GM21717 (cell line): ENCODE measurements around the gene ZNF281.
"Not testable (repeated sequence)": the region's sequence is repeated elsewhere in the genome, so short reads cannot be mapped to it uniquely, and the experiment has no call there.

Experiments
- ATAC-seq: cut with Tn5 transposase; IDR thresholded peaks from one replicate; pipeline ENCODE4 v1.9.1; 2021; ENCODE audit warnings: mild to moderate bottlenecking, moderate library complexity; ENCODE audit not compliant: unreplicated experiment

Gene ZNF281

DNA sequence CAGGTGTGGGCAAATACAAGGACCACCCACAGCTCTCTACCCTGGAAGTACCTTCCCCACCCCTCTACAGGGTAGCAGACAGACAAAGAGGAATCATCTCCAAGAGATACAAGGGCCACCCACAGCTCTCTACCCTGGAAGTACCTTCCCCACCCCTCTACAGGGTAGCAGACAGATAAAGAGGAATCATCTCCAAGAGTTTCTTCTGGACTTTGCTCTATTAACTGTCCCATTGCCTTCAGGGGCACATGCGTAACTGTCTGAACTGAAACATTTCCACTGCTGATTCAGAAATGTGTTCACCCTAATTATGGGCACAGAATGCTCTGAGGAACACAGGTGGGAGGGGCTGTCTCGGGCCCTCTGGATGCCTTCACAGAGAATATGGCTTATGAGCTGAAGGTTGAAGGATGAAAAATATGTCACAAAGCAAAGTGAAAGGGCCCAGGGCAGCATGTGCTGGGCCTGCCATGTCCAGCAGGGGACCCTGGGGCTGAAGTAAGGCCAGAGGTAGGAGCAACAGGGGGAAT lies 43.9 kb downstream of the ZNF281 start:
- no peak for ATAC-seq

DNA sequence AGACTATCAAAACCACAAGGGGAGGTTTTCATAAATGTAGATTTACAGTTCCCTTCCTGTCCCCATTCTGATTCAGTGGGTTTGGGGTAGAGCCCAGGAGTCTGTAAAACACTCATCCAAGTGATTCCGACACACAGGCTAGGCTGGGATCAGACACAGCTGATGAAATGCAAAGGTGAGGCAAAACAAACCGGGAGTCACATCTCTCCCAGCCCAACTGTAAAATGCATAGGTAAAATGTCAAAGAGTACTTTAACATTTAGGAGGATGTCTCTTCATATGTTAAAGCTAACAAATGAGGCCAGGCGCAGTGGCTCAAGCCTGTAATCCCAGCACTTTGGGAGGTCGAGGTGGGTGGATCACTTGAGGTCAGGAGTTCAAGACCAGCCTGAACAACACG lies 45.0 kb downstream of the ZNF281 start:
- no peak for ATAC-seq

GRCh38 chr1:200364091-200364759 lies 45.6 kb downstream of the ZNF281 start:
- ATAC-seq, result no peak

- peak; percentile 67 for ATAC-seq
Observed at GRCh38 chr1:200363264-200363933, 46.4 kb downstream of the ZNF281 start.

GRCh38 chr1:200362421-200362820 lies 47.4 kb downstream of the ZNF281 start:
- no peak for ATAC-seq

DNA sequence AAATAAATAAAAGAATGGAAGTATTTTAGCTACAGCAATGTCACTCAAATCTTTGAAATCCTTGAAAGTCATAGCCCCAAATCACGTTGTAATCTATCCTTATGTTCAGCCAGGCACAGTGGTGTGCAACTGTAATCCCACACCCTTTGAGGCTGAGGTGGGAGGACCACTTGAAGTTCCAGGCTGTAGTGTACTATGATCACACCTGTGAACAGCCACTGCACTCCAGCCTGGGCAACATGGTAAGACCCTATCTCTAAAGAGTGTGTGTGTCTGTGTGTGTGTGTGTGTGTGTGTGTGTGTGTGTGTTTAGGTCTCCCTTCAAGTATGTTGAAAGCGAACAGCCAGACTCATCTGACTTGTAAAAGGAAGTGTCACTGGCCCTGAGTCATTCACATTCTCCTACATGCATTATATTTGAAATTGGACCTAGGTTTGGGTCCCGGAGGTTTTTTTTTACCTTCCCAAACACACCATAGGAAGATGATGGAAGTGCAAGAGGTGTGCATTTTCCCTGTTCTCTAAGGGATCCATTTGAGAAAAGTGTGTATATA lies 50.1 kb downstream of the ZNF281 start:
- no peak for ATAC-seq

- ATAC-seq, result not testable (repeated sequence)
Observed at GRCh38 chr1:200357925-200358324, 51.9 kb downstream of the ZNF281 start.

GRCh38 chr1:200355801-200356200 lies 54.0 kb downstream of the ZNF281 start:
- ATAC-seq, result no peak
